K562 (cell line): ENCODE data around the gene ZNF451. TPM values are rescaled to one million over a fixed set of nuclear protein-coding genes. Genes with fewer than 3 reads are reported as not detected.

Experiments
- ATAC-seq: fragments of 200-7000 bp; cut with Tn5 transposase; 3 replicates; pipeline ENCODE4 v1.9.1; 2020; ENCODE audit warnings: moderate library complexity
- BruUV-seq: library from RNA; stranded (reverse); fragments of 400-500 nt; replicated peaks from 2 replicates; lab custom pipeline; 2021; lab: Mats Ljungman, UMichigan
- CTCF ChIA-PET: fragments of 300-600 bp; formaldehyde crosslinking; extraction: SDS; loops from one replicate; lab custom pipeline; 2021; ENCODE audit warnings: low intra/inter-chr PET ratio; lab: Yijun Ruan, JAX
- POLR2A ChIA-PET: fragments of 300-600, 350-650 bp; sonication (Branson Sonifier 250); formaldehyde crosslinking; extraction: SDS; loops from one replicate; lab custom pipeline; 2021; ENCODE audit warnings: antibody characterized with exemption, inconsistent platforms; lab: Yijun Ruan, JAX
- DNase-seq, 4 experiments: peaks; one replicate each; pipeline versions ENCODE4 v3.0.0 to v3.0.0-alpha.2; 2011 to 2018; ENCODE audit warnings: low spot score in 3 of 4, mixed read lengths in 3 of 4; ENCODE audit errors: extremely low read depth in 1 of 4
- FAIRE-seq: peaks from 2 replicates; lab custom pipeline; 2011; peaks lifted over from hg19 to GRCh38; lab: Jason Lieb, UNC
- H2AFZ ChIP-seq: 2 replicates; pipeline ENCODE4 v1.6.0; 2011; ENCODE audit warnings: low read depth, low read length, control low read depth, inconsistent platforms
- H3K27ac ChIP-seq: fragments of 200-600 bp; 3 replicates; pipeline ENCODE4 v1.8.0; 2011; ENCODE audit warnings: low read depth, mild to moderate bottlenecking, control low read depth, inconsistent platforms, low read length, moderate library complexity, mixed read lengths; ENCODE audit errors: extremely low read depth
- H3K27me3 ChIP-seq, 2 experiments: fragments of 300-600 bp in 1 of 2; 2 replicates in 1 of 2; 3 replicates in 1 of 2; pipeline versions ENCODE4 v1.6.0 to v1.8.0; 2011; ENCODE audit warnings: inconsistent platforms in 2 of 2, low read length in 2 of 2, mild to moderate bottlenecking in 1 of 2, mixed read lengths in 1 of 2, moderate library complexity in 1 of 2; ENCODE audit not compliant: control insufficient read depth in 2 of 2, insufficient read depth in 2 of 2
- H3K36me3 ChIP-seq: fragments of 300-600 bp; 3 replicates; pipeline ENCODE4 v1.8.0; 2011; ENCODE audit warnings: mild to moderate bottlenecking, low read length, inconsistent platforms; ENCODE audit not compliant: control insufficient read depth, insufficient read depth
- H3K4me1 ChIP-seq, 2 experiments: fragments of 200-600 bp in 1 of 2; replicated peaks in 1 of 2; 2 replicates in 1 of 2; 3 replicates in 1 of 2; pipeline versions ENCODE4 v1.5.1 to v1.8.0; 2011; ENCODE audit warnings: inconsistent platforms in 2 of 2, low read length in 2 of 2, mild to moderate bottlenecking in 1 of 2, mixed read lengths in 1 of 2, moderate library complexity in 1 of 2; ENCODE audit not compliant: control insufficient read depth in 2 of 2, insufficient read depth in 2 of 2
- H3K4me2 ChIP-seq: 2 replicates; pipeline ENCODE4 v1.6.1; 2011; ENCODE audit warnings: low read length, control low read depth, inconsistent platforms, mixed read lengths; ENCODE audit not compliant: insufficient read depth
- H3K4me3 ChIP-seq: fragments of 200-600 bp; sonication (generic), shearing (Covaris generic); 2 replicates; pipeline ENCODE4 v1.5.1; 2016; ENCODE audit warnings: control low read depth, inconsistent platforms
- H3K79me2 ChIP-seq: fragments of 200-600 bp; 3 replicates; pipeline ENCODE4 v1.8.0; 2011; ENCODE audit warnings: low read length, inconsistent platforms; ENCODE audit not compliant: control insufficient read depth, insufficient read depth
- H3K9ac ChIP-seq, 2 experiments: 2 replicates each; pipeline versions ENCODE4 v1.6.0 to v1.6.1; 2011; ENCODE audit warnings: low read depth in 2 of 2, low read length in 2 of 2, control low read depth in 1 of 2, inconsistent platforms in 1 of 2, mild to moderate bottlenecking in 1 of 2, mixed read lengths in 1 of 2; ENCODE audit not compliant: insufficient read depth in 1 of 2
- H3K9me1 ChIP-seq: one replicate; pipeline ENCODE4 v1.6.0; 2011; ENCODE audit warnings: inconsistent platforms, mild to moderate bottlenecking, low read length, moderate library complexity; ENCODE audit not compliant: control insufficient read depth, insufficient read depth
- H3K9me3 ChIP-seq: replicated peaks from 2 replicates; pipeline ENCODE4 v1.5.1; 2011; ENCODE audit warnings: low read depth, low read length, inconsistent platforms; ENCODE audit not compliant: control insufficient read depth, insufficient read depth
- H4K20me1 ChIP-seq: replicated peaks from 2 replicates; pipeline ENCODE4 v1.6.1; 2011; ENCODE audit warnings: low read length, inconsistent platforms, mixed read lengths; ENCODE audit not compliant: control insufficient read depth, insufficient read depth
- ASH1L ChIP-seq: fragments of 450-650 bp; IDR thresholded peaks from 2 replicates; pipeline ENCODE4 v1.6.1; 2018; ENCODE audit warnings: borderline replicate concordance, mild to moderate bottlenecking, low read depth; ENCODE audit not compliant: partially characterized antibody
- ETS2 ChIP-seq: IDR thresholded peaks from 2 replicates; pipeline ENCODE4 v1.6.1; 2016; ENCODE audit warnings: borderline replicate concordance, missing genetic modification characterization, mild to moderate bottlenecking, moderate library complexity, missing compliant biosample characterization; ENCODE audit not compliant: poor library complexity, severe bottlenecking
- HNRNPUL1 ChIP-seq: fragments of 200-400 bp; formaldehyde crosslinking; IDR thresholded peaks from 2 replicates; pipeline ENCODE4 v1.6.1; 2017; ENCODE audit warnings: low read length
- JUN ChIP-seq, 2 experiments: sonication (generic) in 1 of 2; formaldehyde crosslinking in 1 of 2; IDR thresholded peaks; 2 replicates each; pipeline versions ENCODE4 v1.6.1 to v1.8.0; 2012 to 2022; ENCODE audit warnings: borderline replicate concordance in 2 of 2, mild to moderate bottlenecking in 2 of 2, improper control_type of control experiment in 1 of 2, low read depth in 1 of 2, low read length in 1 of 2, missing genetic modification reagents in 1 of 2
- MYBL2 ChIP-seq, 2 experiments: fragments of 450-650 bp in 1 of 2; sonication (generic) in 1 of 2; formaldehyde crosslinking in 1 of 2; IDR thresholded peaks; 2 replicates each; pipeline versions ENCODE4 v1.6.1 to v1.8.1; 2017 to 2022; ENCODE audit warnings: borderline replicate concordance in 1 of 2, inconsistent platforms in 1 of 2, low read depth in 1 of 2, mild to moderate bottlenecking in 1 of 2, missing genetic modification reagents in 1 of 2, moderate library complexity in 1 of 2
- NR3C1 ChIP-seq: sonication (generic); formaldehyde crosslinking; IDR thresholded peaks from 2 replicates; pipeline ENCODE4 v1.8.1; 2022; ENCODE audit warnings: missing genetic modification reagents
- POLR2AphosphoS5 ChIP-seq: IDR thresholded peaks from 2 replicates; pipeline ENCODE4 v1.6.1; 2011; ENCODE audit warnings: mild to moderate bottlenecking, low read depth, low read length, moderate library complexity; ENCODE audit not compliant: control insufficient read depth, insufficient read depth
- SRSF3 ChIP-seq: fragments of 200-400 bp; formaldehyde crosslinking; IDR thresholded peaks from 2 replicates; pipeline ENCODE4 v1.6.1; 2016; ENCODE audit warnings: mild to moderate bottlenecking, low read length, moderate library complexity; ENCODE audit not compliant: insufficient read depth
- ZNF12 ChIP-seq: sonication (generic); formaldehyde crosslinking; IDR thresholded peaks from 2 replicates; pipeline ENCODE4 v1.4.0; 2020; ENCODE audit warnings: mild to moderate bottlenecking, missing genetic modification reagents
- ZNF143 ChIP-seq: sonication (generic); formaldehyde crosslinking; IDR thresholded peaks from 2 replicates; pipeline ENCODE4 v1.9.0; 2022; ENCODE audit warnings: mild to moderate bottlenecking, missing genetic modification reagents
- WGBS: fragments of 100-300 bp; shearing (Covaris generic); methylation state at CpG from one replicate; pipeline ENCODE4 v1.1.6; 2016; ENCODE audit warnings: low coverage, mixed read lengths; ENCODE audit not compliant: insufficient coverage; ENCODE audit errors: missing lambda C conversion rate; 5-methylcytosine and 5-hydroxymethylcytosine counted together
- in situ Hi-C: fragments of 300-500 bp; cut with MboI; formaldehyde crosslinking; loops from 4 replicates; pipeline ENCODE4 v1.15.0; 2018; ENCODE audit warnings: inconsistent platforms, mixed read lengths
- intact Hi-C: fragments of 100-400 bp; cut with micrococcal nuclease; formaldehyde crosslinking; loops from 2 replicates; pipeline ENCODE4 v1.14.2; 2022
- polyA plus RNA-seq, 8 experiments: library from polyadenylated mRNA; depleted of rRNA in 4 of 8; stranded (reverse) in 5 of 8; unstranded in 3 of 8; fragments of >200 nt; fragmentation: Nextera tagmentation in 2 of 8; fragmentation: Illumina TruSeq in 1 of 8; extraction: Ambion mirVana in 2 of 8; extraction: Trizol in 1 of 8; gene quantifications; 2 replicates each; pipeline versions ENCODE4 v1.2.1 to v1.2.3, GENCODE V29; 2011 to 2014; ENCODE audit warnings: inconsistent platforms in 1 of 8, missing spikeins in 1 of 8
- total RNA-seq, 7 experiments: library from RNA; depleted of rRNA in 6 of 7; stranded (reverse); fragments of >200 nt in 6 of 7; fragmentation: Illumina TruSeq in 2 of 7; extraction: Trizol in 2 of 7; gene quantifications; 2 replicates each; pipeline versions ENCODE4 v1.2.1 to v1.2.3, GENCODE V29; 2011 to 2021; ENCODE audit warnings: low replicate concordance in 1 of 7
- TF ChIP-seq, protein P1 (sequence below): fragments of 250-450 bp; sonication (Bioruptor Pico); IDR thresholded peaks from 2 replicates; pipeline ENCODE4 v1.5.0; 2021; ENCODE audit warnings: mild to moderate bottlenecking, borderline replicate concordance
- TF ChIP-seq, protein P2 (sequence below): sonication (generic); formaldehyde crosslinking; IDR thresholded peaks from 2 replicates; pipeline ENCODE4 v1.8.0; 2022; ENCODE audit warnings: mild to moderate bottlenecking, missing genetic modification reagents
- TF ChIP-seq, protein P3 (sequence below): fragments of 250-450 bp; sonication (Bioruptor Pico); IDR thresholded peaks from 2 replicates; pipeline ENCODE4 v1.8.0; 2022; ENCODE audit warnings: inconsistent platforms, mild to moderate bottlenecking, moderate library complexity, borderline replicate concordance

ZNF451 gene
- total and polyA plus RNA-seq, 9 of the 15 experiments (the other 6 are each of a cell fraction or from before 2014, with no cell fraction given), result 16.1 to 74.3 (median 38.3) TPM

DNA sequence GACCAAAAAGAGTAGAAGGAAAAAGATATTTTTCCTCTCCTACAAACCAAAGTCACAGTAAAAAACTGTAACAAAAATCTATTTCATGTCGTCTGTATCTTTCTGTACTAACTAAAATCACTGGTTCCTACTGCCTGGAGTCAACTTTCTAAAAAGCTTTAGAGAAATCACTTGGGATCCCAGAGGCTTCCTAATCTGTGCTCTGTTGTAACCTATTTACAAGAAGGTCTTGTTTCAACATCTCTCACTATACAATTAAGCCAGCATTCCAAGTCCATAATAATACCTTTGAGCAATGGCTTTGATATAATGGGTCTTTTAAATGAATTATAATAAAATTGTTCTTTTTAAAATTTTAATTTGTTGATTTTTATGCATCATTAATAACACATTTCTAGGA lies 111.7 kb downstream of the ZNF451 start:
- no peak overlapping the region for H2AFZ ChIP-seq
- no peak overlapping the region for H3K4me3 ChIP-seq
- no peak for ATAC-seq
- no peak overlapping the region for H3K4me2 ChIP-seq
- intact Hi-C loops (no loop called here), in situ Hi-C loops (no loop called here)
- H3K79me2 ChIP-seq, result peaks cover 36% of the 10 kb centered on the region
- H3K27ac ChIP-seq, result no peak overlapping the region
- 15% methylated on average over 1 of the region's 1 CpG for WGBS
- CTCF ChIA-PET, result no interaction called here
- no peak for TF ChIP-seq ZNF12 (CRISPR knock-in tag)
- TF ChIP-seq NR3C1 (CRISPR knock-in tag), result no peak
- TF ChIP-seq JUN (IDR thresholded peaks at IDR 0.05; ENCODE audit: borderline replicate concordance, low read depth, low read length), result no peak
- no peak for TF ChIP-seq JUN (CRISPR knock-in tag; IDR thresholded peaks at IDR 0.05; ENCODE audit: borderline replicate concordance)
- TF ChIP-seq SRSF3, result no peak
- TF ChIP-seq MYBL2 (IDR thresholded peaks at IDR 0.05; ENCODE audit: low read depth), result no peak
- TF ChIP-seq MYBL2 (CRISPR knock-in tag; IDR thresholded peaks at IDR 0.05; ENCODE audit: borderline replicate concordance), result no peak
- no peak for TF ChIP-seq ETS2 (tag)
- TF ChIP-seq, protein P1, sequence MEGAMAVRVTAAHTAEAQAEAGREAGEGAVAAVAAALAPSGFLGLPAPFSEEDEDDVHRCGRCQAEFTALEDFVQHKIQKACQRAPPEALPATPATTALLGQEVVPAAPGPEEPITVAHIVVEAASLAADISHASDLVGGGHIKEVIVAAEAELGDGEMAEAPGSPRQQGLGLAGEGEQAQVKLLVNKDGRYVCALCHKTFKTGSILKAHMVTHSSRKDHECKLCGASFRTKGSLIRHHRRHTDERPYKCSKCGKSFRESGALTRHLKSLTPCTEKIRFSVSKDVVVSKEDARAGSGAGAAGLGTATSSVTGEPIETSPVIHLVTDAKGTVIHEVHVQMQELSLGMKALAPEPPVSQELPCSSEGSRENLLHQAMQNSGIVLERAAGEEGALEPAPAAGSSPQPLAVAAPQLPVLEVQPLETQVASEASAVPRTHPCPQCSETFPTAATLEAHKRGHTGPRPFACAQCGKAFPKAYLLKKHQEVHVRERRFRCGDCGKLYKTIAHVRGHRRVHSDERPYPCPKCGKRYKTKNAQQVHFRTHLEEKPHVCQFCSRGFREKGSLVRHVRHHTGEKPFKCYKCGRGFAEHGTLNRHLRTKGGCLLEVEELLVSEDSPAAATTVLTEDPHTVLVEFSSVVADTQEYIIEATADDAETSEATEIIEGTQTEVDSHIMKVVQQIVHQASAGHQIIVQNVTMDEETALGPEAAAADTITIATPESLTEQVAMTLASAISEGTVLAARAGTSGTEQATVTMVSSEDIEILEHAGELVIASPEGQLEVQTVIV (CRISPR knock-in tag), result no peak
- no peak for TF ChIP-seq ZNF143
- TF ChIP-seq, protein P2, sequence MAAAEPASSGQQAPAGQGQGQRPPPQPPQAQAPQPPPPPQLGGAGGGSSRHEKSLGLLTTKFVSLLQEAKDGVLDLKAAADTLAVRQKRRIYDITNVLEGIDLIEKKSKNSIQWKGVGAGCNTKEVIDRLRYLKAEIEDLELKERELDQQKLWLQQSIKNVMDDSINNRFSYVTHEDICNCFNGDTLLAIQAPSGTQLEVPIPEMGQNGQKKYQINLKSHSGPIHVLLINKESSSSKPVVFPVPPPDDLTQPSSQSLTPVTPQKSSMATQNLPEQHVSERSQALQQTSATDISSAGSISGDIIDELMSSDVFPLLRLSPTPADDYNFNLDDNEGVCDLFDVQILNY, result no peak
- TF ChIP-seq ASH1L, result no peak
- TF ChIP-seq, protein P3, sequence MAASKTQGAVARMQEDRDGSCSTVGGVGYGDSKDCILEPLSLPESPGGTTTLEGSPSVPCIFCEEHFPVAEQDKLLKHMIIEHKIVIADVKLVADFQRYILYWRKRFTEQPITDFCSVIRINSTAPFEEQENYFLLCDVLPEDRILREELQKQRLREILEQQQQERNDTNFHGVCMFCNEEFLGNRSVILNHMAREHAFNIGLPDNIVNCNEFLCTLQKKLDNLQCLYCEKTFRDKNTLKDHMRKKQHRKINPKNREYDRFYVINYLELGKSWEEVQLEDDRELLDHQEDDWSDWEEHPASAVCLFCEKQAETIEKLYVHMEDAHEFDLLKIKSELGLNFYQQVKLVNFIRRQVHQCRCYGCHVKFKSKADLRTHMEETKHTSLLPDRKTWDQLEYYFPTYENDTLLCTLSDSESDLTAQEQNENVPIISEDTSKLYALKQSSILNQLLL (CRISPR knock-in tag), result no peak
- no peak for TF ChIP-seq HNRNPUL1
- TF ChIP-seq POLR2AphosphoS5, result no peak
- no peak for FAIRE-seq
- POLR2A ChIA-PET, result no interaction called here
- H3K9ac ChIP-seq, result no peak overlapping the region
- peaks cover 35% of the 10 kb centered on the region for H3K36me3 ChIP-seq
- DNase-seq, result no peak
- no peaks in the 10 kb centered on the region for H3K9me3 ChIP-seq
- H3K4me1 ChIP-seq, result no peaks in the 10 kb centered on the region
- H3K27me3 ChIP-seq, result no peaks in the 10 kb centered on the region
- no peaks in the 10 kb centered on the region for H3K9me1 ChIP-seq
- BruUV-seq, result no TSS peak
- H4K20me1 ChIP-seq, result no peaks in the 10 kb centered on the region
